Nephron progenitor cell (in vitro differentiated cells): ENCODE measurements around the gene FLNC.
A peak's percentile ranks its signal among the peaks of the same experiment; 100 is the strongest.

Source experiments
- DNase-seq: peaks from one replicate; pipeline ENCODE4 v3.0.0; 2021
- H3K27ac Mint-ChIP-seq: 2 replicates; pipeline ENCODE4 v1.8.0; 2021; ENCODE audit warnings: mild to moderate bottlenecking, moderate library complexity, mixed read lengths
- H3K27me3 Mint-ChIP-seq: 2 replicates; pipeline ENCODE4 v1.8.0; 2021; ENCODE audit warnings: mild to moderate bottlenecking, low read depth, mixed read lengths; ENCODE audit not compliant: poor library complexity
- H3K36me3 Mint-ChIP-seq: 2 replicates; pipeline ENCODE4 v1.8.0; 2021; ENCODE audit warnings: low read depth, mixed read lengths
- H3K4me1 Mint-ChIP-seq: 2 replicates; pipeline ENCODE4 v1.8.0; 2021; ENCODE audit warnings: mixed read lengths
- H3K4me3 Mint-ChIP-seq: 2 replicates; pipeline ENCODE4 v1.8.0; 2021; ENCODE audit warnings: mild to moderate bottlenecking, moderate library complexity, mixed read lengths
- H3K9me3 Mint-ChIP-seq: 2 replicates; pipeline ENCODE4 v1.8.0; 2021; ENCODE audit warnings: mild to moderate bottlenecking, moderate library complexity, mixed read lengths
- CTCF ChIP-seq: fragments of 200-600 bp; sonication (generic); IDR thresholded peaks from 2 replicates; pipeline ENCODE4 v1.5.0; 2021; ENCODE audit warnings: antibody characterized with exemption

The FLNC gene

GRCh38 chr7:128835790-128836641, 5.8 kb downstream of the FLNC start:
- Mint-ChIP-seq H3K4me1 (peaks cover 38% of the 10 kb centered on the region), H3K36me3 (peaks cover 6% of the 10 kb centered on the region), H3K9me3 (no peaks in the 10 kb centered on the region), H3K27me3 (peaks cover 2% of the 10 kb centered on the region), H3K4me3 (no peak overlapping the region), H3K27ac (peak overlapping the region; percentile 32)
- no peak for DNase-seq
- no peak for TF ChIP-seq CTCF

- Mint-ChIP-seq H3K27me3 (peaks cover 2% of the 10 kb centered on the region), H3K4me1 (peaks cover 34% of the 10 kb centered on the region), H3K4me3 (no peak overlapping the region), H3K27ac (peak overlapping the region; percentile 32), H3K36me3 (peaks cover 6% of the 10 kb centered on the region), H3K9me3 (no peaks in the 10 kb centered on the region)
- no peak for TF ChIP-seq CTCF
- DNase-seq, result no peak
Measured at GRCh38 chr7:128836729-128837348, 6.6 kb downstream of the FLNC start.

- H3K27ac Mint-ChIP-seq, result no peak overlapping the region
- peaks cover 29% of the 10 kb centered on the region for H3K4me1 Mint-ChIP-seq
- H3K27me3 Mint-ChIP-seq, result peaks cover 2% of the 10 kb centered on the region
- H3K36me3 Mint-ChIP-seq, result peaks cover 6% of the 10 kb centered on the region
- no peak for DNase-seq
- H3K4me3 Mint-ChIP-seq, result no peak overlapping the region
- H3K9me3 Mint-ChIP-seq, result no peaks in the 10 kb centered on the region
- no peak for TF ChIP-seq CTCF
Measured at GRCh38 chr7:128837521-128837921, 7.3 kb downstream of the FLNC start.

DNA sequence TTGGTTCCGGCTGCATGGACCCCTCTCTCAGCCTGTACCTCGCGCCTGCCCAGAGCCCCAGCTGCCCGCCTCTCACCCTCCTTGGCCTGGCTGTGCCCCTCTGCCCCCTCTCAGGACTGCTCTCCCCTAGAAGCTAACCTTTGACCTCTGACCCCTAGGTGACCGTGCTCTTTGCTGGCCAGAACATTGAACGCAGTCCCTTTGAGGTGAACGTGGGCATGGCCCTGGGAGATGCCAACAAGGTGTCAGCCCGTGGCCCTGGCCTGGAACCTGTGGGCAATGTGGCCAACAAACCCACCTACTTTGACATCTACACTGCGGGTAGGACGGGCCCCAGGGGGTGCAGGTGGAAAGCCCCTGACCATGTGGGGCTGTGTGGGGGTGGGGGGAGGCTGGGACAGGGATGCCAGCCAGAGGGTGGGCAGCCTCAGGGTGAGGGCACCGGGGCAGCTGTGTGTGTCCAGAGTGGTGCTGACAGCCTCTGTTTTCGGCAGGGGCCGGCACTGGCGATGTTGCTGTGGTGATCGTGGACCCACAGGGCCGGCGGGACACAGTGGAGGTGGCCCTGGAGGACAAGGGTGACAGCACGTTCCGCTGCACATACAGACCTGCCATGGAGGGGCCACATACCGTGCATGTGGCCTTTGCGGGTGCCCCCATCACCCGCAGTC, 8.0 kb downstream of the FLNC start:
- H3K36me3 Mint-ChIP-seq, result peaks cover 6% of the 10 kb centered on the region

DNA sequence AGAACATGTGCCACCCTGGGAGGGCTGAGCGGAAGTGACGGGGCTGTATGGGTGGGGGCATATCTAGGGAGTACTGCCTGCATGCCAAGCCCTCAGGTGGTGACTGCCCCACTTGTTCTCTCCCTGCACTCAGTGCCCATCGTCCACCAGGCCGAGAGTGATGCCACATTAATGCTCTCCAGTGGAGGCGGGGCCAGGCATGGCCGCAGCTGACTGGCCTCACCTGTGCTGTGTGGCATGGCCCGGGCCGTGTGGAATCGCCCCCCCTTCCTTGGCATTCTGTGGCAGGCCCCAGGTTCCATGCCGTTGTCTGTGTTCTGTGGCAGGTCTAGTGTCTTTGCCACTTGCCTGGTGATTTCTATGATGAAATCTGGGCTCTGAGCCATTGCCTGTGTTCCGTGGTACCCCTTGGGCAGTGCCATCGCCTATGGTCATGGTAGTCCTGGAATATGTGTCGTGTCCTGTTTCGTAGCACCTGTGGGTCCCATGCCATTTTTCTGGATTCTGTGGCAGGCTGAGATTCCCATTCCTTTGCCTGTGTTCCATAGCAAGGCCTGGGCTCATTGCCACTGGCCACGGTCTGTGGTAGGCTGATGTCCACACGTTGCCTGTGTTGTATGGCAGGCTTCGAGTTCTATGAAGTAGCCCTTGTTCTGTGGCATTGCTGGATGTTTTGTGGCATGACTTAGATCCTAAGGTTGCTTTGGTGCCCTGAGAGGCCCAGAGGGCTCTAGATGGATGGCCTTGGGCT, 8.9 kb downstream of the FLNC start:
- H3K4me1 Mint-ChIP-seq, result peaks cover 14% of the 10 kb centered on the region
- H3K9me3 Mint-ChIP-seq, result no peaks in the 10 kb centered on the region
- H3K36me3 Mint-ChIP-seq, result peaks cover 13% of the 10 kb centered on the region
- no peak for DNase-seq
- no peak overlapping the region for H3K4me3 Mint-ChIP-seq
- H3K27ac Mint-ChIP-seq, result no peak overlapping the region
- no peak for TF ChIP-seq CTCF
- H3K27me3 Mint-ChIP-seq, result peaks cover 2% of the 10 kb centered on the region

More for the DNA sequence above, 8.0 kb downstream of the FLNC start:
- DNase-seq, result no peak
- H3K4me3 Mint-ChIP-seq, result no peak overlapping the region
- H3K27ac Mint-ChIP-seq, result no peak overlapping the region
- H3K4me1 Mint-ChIP-seq, result peaks cover 23% of the 10 kb centered on the region
- no peaks in the 10 kb centered on the region for H3K9me3 Mint-ChIP-seq
- TF ChIP-seq CTCF, result no peak
- H3K27me3 Mint-ChIP-seq, result peaks cover 2% of the 10 kb centered on the region
